CD14-positive monocyte (primary cell): Measurements from ENCODE around the gene WWOX. TPM values are rescaled to one million over a fixed set of nuclear protein-coding genes. Genes with fewer than 3 reads are reported as not detected.
"Not testable (repeated sequence)": the region's sequence is repeated elsewhere in the genome, so short reads cannot be mapped to it uniquely, and the experiment has no call there.

Experiments
- DNase-seq, 3 donors: peaks; one replicate each; pipeline ENCODE4 v3.0.0-alpha.2; 2011 to 2022
- H2AFZ ChIP-seq: 2 replicates; pipeline ENCODE4 v1.6.0; 2012; ENCODE audit warnings: mild to moderate bottlenecking, low read depth, low read length, inconsistent platforms; ENCODE audit not compliant: insufficient read depth, poor library complexity, severe bottlenecking
- H3K27ac ChIP-seq, 2 donors: 1 replicate in 1 of 2; 2 replicates in 1 of 2; pipeline ENCODE4 v1.5.1; 2012 to 2013; ENCODE audit warnings: low read length in 2 of 2, control low read depth in 1 of 2, inconsistent platforms in 1 of 2, low read depth in 1 of 2, mild to moderate bottlenecking in 1 of 2
- H3K27me3 ChIP-seq, 2 donors: one replicate each; pipeline versions ENCODE4 v1.6.0 to v1.6.1; 2011 to 2013; ENCODE audit warnings: low read length in 2 of 2; ENCODE audit not compliant: control insufficient read depth in 2 of 2, insufficient read depth in 2 of 2
- H3K36me3 ChIP-seq, 2 donors: replicated peaks in 1 of 2; 1 replicate in 1 of 2; 2 replicates in 1 of 2; pipeline versions ENCODE4 v1.5.1 to v1.6.1; 2012 to 2013; ENCODE audit warnings: low read length in 2 of 2, control low read depth in 1 of 2, inconsistent platforms in 1 of 2, mild to moderate bottlenecking in 1 of 2; ENCODE audit not compliant: insufficient read depth in 2 of 2, control insufficient read depth in 1 of 2
- H3K4me1 ChIP-seq, 2 donors: 1 replicate in 1 of 2; 2 replicates in 1 of 2; pipeline versions ENCODE4 v1.5.1 to v1.6.1; 2012 to 2013; ENCODE audit warnings: low read length in 2 of 2, control low read depth in 1 of 2, inconsistent platforms in 1 of 2, mild to moderate bottlenecking in 1 of 2, moderate library complexity in 1 of 2; ENCODE audit not compliant: insufficient read depth in 2 of 2, control insufficient read depth in 1 of 2
- H3K4me2 ChIP-seq: replicated peaks from 2 replicates; pipeline ENCODE3; 2012; ENCODE audit warnings: low read length, moderate library complexity, mild to moderate bottlenecking; ENCODE audit not compliant: poor library complexity, severe bottlenecking; ENCODE audit errors: extremely low read depth
- H3K4me3 ChIP-seq, 3 experiments: fragments of 200-600 bp in 1 of 3; sonication (generic) in 1 of 3; replicated peaks in 1 of 3; 1 replicate in 2 of 3; 2 replicates in 1 of 3; pipeline ENCODE4 v1.5.1; 2011 to 2013; ENCODE audit warnings: low read length in 3 of 3, mild to moderate bottlenecking in 3 of 3, control low read depth in 2 of 3, low read depth in 2 of 3, inconsistent platforms in 1 of 3, moderate library complexity in 1 of 3
- H3K79me2 ChIP-seq: 2 replicates; pipeline ENCODE4 v1.6.0; 2012; ENCODE audit warnings: mild to moderate bottlenecking, control low read depth, inconsistent platforms, low read length, moderate library complexity; ENCODE audit not compliant: insufficient read depth
- H3K9ac ChIP-seq: 2 replicates; pipeline ENCODE4 v1.6.0; 2017; ENCODE audit warnings: low read length, mild to moderate bottlenecking; ENCODE audit not compliant: insufficient read depth, poor library complexity, severe bottlenecking
- H3K9me3 ChIP-seq, 2 donors: replicated peaks in 1 of 2; 1 replicate in 1 of 2; 2 replicates in 1 of 2; pipeline versions ENCODE4 v1.5.1 to v1.6.1; 2012 to 2013; ENCODE audit warnings: low read length in 2 of 2, control low read depth in 1 of 2; ENCODE audit not compliant: control insufficient read depth in 1 of 2, insufficient read depth in 1 of 2
- H4K20me1 ChIP-seq: 2 replicates; pipeline ENCODE4 v1.6.0; 2012; ENCODE audit warnings: mild to moderate bottlenecking, low read length, control low read depth, moderate library complexity; ENCODE audit not compliant: insufficient read depth
- H3K27ac Mint-ChIP-seq, 7 donors: one replicate each; pipeline ENCODE4 v1.8.0; 2020; ENCODE audit warnings: mild to moderate bottlenecking in 7 of 7, mixed read lengths in 7 of 7, moderate library complexity in 6 of 7, inconsistent platforms in 2 of 7
- H3K27me3 Mint-ChIP-seq, 3 donors: one replicate each; pipeline ENCODE4 v1.8.0; 2021 to 2022; ENCODE audit warnings: low read depth in 3 of 3, mild to moderate bottlenecking in 3 of 3, mixed read lengths in 3 of 3, moderate library complexity in 3 of 3, inconsistent platforms in 1 of 3
- H3K36me3 Mint-ChIP-seq, 2 donors: one replicate each; pipeline ENCODE4 v1.8.0; 2020; ENCODE audit warnings: mixed read lengths in 2 of 2, inconsistent platforms in 1 of 2, mild to moderate bottlenecking in 1 of 2
- H3K4me1 Mint-ChIP-seq: one replicate; pipeline ENCODE4 v1.8.0; 2020; ENCODE audit warnings: mild to moderate bottlenecking, mixed read lengths
- H3K4me3 Mint-ChIP-seq, 2 donors: one replicate each; pipeline ENCODE4 v1.8.0; 2020; ENCODE audit warnings: mild to moderate bottlenecking in 2 of 2, mixed read lengths in 2 of 2, moderate library complexity in 1 of 2
- H3K9me3 Mint-ChIP-seq, 7 donors: one replicate each; pipeline ENCODE4 v1.8.0; 2020 to 2022; ENCODE audit warnings: mixed read lengths in 7 of 7, mild to moderate bottlenecking in 6 of 7, moderate library complexity in 6 of 7, inconsistent platforms in 2 of 7
- WGBS: methylation state at CpG from one replicate; pipeline ENCODE4 v1.1.5; 2013; ENCODE audit warnings: missing lambda C conversion rate; ENCODE audit not compliant: insufficient coverage; 5-methylcytosine and 5-hydroxymethylcytosine counted together
- intact Hi-C, 2 donors: fragments of 100-400 bp; cut with micrococcal nuclease; formaldehyde crosslinking; loops; one replicate each; pipeline versions ENCODE4 v1.15.0 to v1.15.1; 2023
- polyA plus RNA-seq, 3 donors: library from polyadenylated mRNA; depleted of rRNA in 1 of 3; unstranded in 2 of 3; stranded (reverse) in 1 of 3; fragments of 300-500 nt in 2 of 3; fragments of >200 nt in 1 of 3; fragmentation: Illumina TruSeq in 2 of 3; gene quantifications; 1 replicate in 2 of 3; 2 replicates in 1 of 3; pipeline ENCODE4 v1.2.3, GENCODE V29; 2012 to 2021
- TF ChIP-seq, protein P1 (sequence below): fragments of 200-600 bp; IDR thresholded peaks from one replicate; pipeline ENCODE4 v1.8.0; 2022; ENCODE audit warnings: antibody characterized with exemption, mild to moderate bottlenecking

Gene WWOX
- polyA plus RNA-seq, 3 donors, result 4.0 to 7.0 (median 6.3) TPM

DNA sequence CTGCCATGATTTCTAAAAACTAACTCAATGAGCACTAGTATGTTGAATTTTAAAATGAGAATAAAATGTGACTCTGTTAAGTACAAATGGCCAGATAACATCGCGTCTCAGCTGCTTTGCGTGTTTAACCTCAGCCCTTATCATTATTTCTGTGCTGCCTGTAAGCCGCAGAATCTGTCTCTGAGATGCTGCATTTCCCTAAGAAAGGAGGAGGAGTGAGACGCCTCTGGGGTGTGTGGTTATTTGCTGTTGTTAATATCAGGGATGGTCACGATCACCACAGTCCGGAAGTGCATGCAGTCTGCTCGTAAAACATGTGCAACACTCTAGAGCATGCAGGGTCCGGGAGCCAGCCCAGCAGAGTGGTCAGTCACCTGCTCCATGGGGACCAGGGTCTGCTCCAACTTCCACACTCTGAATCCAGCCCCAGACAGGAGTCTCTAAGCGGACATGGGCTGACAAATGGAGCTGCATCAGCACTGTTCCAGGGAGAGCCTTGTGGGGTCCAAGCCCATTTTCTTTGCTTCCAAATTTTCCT lies 1158.6 kb downstream of the WWOX start:
- H3K4me1 Mint-ChIP-seq, result peaks cover 15% of the 10 kb centered on the region
- Histone ChIP-seq H3K36me3 (no peaks in the 10 kb centered on the region), H3K79me2 (no peaks in the 10 kb centered on the region), H3K4me2 (no peak overlapping the region), H3K4me1 (peaks cover 6 to 9% of the 10 kb centered on the region in 2 donors), H3K27me3 (no peaks in the 10 kb centered on the region), H3K9ac (no peak overlapping the region), H3K9me3 (no peaks in the 10 kb centered on the region), H2AFZ (no peak overlapping the region), H3K4me3 (no peak overlapping the region), H3K27ac (no peak overlapping the region), H4K20me1 (no peaks in the 10 kb centered on the region)
- WGBS, result 98% methylated on average over 6 of the region's 10 CpGs
- H3K27me3 Mint-ChIP-seq, result peaks cover 3 to 9% (median 5%) of the 10 kb centered on the region in 3 donors
- TF ChIP-seq, protein P1, sequence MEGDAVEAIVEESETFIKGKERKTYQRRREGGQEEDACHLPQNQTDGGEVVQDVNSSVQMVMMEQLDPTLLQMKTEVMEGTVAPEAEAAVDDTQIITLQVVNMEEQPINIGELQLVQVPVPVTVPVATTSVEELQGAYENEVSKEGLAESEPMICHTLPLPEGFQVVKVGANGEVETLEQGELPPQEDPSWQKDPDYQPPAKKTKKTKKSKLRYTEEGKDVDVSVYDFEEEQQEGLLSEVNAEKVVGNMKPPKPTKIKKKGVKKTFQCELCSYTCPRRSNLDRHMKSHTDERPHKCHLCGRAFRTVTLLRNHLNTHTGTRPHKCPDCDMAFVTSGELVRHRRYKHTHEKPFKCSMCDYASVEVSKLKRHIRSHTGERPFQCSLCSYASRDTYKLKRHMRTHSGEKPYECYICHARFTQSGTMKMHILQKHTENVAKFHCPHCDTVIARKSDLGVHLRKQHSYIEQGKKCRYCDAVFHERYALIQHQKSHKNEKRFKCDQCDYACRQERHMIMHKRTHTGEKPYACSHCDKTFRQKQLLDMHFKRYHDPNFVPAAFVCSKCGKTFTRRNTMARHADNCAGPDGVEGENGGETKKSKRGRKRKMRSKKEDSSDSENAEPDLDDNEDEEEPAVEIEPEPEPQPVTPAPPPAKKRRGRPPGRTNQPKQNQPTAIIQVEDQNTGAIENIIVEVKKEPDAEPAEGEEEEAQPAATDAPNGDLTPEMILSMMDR, result no peak
- peaks cover 0 to 3% (median 0%) of the 10 kb centered on the region in 7 donors for H3K9me3 Mint-ChIP-seq
- DNase-seq, result no peak
- H3K36me3 Mint-ChIP-seq, result no peaks in the 10 kb centered on the region
- intact Hi-C loops, result no loop called here
- H3K4me3 Mint-ChIP-seq, result no peak overlapping the region
- no peak overlapping the region for H3K27ac Mint-ChIP-seq

DNA sequence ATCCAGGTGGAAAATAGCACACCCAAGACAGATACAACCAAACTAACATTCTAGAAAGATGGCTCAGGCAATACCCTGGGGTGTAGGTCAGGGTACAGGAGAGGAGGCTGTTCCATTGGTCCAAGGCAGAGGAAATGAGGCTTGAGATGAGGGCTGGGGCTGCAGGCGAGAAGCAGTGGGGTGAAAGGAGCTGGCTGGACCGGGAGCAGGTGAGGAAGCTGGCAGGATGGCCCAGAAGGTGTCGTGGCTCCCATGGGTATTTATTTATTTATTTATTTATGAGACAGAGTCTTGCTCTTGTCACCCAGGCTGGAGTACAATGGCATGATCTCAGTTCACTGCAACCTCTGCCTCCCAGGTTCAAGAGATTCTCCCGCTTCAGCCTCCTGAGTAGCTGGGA lies 1161.4 kb downstream of the WWOX start:
- H3K4me2 ChIP-seq, DNase-seq, H3K36me3 Mint-ChIP-seq, H3K4me3 ChIP-seq, H3K79me2 ChIP-seq, H3K27me3 Mint-ChIP-seq, H3K9me3 Mint-ChIP-seq, H3K9ac ChIP-seq, H3K9me3 ChIP-seq, H3K4me3 Mint-ChIP-seq, intact Hi-C loops, H3K36me3 ChIP-seq, H4K20me1 ChIP-seq, H3K27ac ChIP-seq, H2AFZ ChIP-seq, H3K27me3 ChIP-seq: not testable (repeated sequence)
- peaks cover 43% of the 10 kb centered on the region for H3K4me1 Mint-ChIP-seq
- WGBS, result 100% methylated on average over 2 of the region's 4 CpGs
- peak overlapping the region in 1 of 7 donors; percentile 12 for H3K27ac Mint-ChIP-seq
- H3K4me1 ChIP-seq, result peaks cover 34 to 35% of the 10 kb centered on the region in 2 donors
